Stimulated activated CD4-positive, alpha-beta T cell treated with anti-CD3 and anti-CD28 coated beads, Interleukin-15, amount 100 ng/mL, for 48 hours (primary cell): ENCODE results near the gene APOC1.
"Not testable (repeated sequence)": the region's sequence is repeated elsewhere in the genome, so short reads cannot be mapped to it uniquely, and the experiment has no call there.

ENCODE experiments used
- DNase-seq, 2 donors: peaks; one replicate each; pipeline ENCODE4 v3.0.0-alpha.2; 2020; ENCODE audit warnings: low read depth in 2 of 2

APOC1 gene

DNA sequence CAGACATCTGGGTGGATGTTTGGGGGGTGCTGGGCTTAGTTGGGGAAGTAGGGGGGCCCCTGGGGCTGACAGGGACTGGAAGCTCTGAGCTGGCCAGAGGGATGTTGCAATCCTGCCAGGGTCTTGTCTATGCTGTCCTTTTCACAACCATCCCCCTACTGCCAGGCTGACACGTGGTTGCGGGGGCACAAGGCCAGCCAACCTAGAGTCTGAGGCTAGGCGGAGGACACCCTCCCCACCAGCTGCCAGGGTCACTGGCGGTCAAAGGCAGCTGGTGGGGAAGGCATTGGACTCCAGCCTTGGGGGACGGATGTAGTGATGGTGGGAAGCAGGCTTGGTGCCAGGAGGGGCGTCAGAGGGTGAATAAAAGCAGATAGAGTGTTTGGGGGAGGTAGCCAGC lies 1.6 kb upstream of the APOC1 start:
- no peak for DNase-seq

DNA sequence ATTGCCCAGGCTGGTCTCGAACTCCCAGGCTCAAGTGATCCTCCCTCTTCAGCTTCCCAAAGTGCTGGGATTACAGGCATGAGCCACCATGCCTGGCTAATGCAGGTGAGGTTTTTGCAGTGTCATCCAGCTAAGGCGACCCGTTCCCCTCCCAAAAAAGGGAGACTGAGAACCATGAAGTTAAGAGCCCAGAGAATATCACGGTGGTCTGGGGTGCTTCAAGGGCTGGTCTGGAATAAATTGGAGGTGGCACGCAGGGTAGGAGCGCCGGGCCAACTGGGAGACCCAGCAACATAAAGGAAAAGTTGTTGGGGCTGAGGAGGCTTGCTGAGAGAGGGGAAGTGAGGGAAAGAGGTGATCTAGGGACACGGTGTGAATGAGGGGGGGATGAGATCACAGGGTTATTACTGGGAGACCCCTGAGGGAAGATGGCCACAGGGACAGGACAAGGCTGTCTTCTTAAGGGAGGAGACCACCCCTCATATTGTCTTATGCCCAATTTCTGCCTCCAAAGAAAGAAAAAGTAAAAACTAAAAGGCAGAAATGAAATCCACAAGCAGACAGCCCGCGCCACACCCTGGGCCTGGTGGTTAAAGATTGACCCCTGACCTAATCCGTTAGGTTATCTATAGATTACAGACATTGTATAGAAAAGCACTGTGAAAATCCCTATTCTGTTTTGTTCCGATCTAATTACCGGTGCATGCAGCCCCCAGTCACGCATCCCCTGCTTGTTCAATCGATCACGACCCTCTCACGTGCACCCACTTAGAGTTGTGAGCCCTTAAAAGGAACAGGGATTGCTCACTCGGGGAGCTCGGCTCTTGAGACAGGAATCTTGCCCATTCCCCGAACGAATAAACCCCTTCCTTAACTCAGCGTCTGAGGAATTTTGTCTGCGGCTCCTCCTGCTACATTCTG lies 636 bp upstream of the APOC1 start:
- not testable (repeated sequence) for DNase-seq

- DNase-seq: no peak
Observed at GRCh38 chr19:44924243-44924725, 9.9 kb downstream of the APOC1 start.

DNA sequence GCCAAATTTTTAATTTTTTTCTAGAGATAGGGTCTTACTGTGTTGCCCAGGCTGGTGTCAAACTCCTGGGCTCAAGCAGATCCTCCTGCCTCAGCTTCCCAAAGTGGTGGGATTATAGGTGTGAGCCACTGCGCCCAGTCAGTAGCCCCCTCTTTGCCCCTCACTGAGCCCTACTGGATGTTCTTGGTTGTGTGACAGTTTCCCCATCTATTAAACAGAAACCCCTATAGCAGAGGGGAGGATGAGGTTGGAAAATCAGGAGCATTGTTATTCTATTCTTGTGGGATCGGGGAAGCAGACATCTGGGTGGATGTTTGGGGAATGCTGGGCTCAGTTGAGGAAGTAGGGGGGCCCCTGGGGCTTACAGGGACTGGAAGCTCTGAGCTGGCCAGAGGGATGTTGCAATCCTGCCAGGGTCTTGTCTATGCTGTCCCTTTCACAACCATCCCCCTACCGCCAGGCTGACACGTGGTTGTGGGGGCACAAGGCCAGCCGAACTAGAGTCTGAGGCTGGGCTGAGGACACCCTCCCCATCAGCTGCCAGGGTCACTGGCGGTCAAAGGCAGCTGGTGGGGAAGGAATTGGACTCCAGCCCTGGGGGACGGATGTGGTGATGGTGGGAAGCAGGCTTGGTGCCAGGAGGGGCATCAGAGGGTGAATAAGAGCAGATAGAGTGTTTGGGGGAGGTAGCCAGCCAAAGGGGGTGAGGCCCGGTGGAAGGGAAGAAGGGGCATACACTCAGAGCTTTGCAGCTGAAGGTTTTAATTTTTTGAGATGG lies 10.9 kb downstream of the APOC1 start:
- no peak for DNase-seq

DNA sequence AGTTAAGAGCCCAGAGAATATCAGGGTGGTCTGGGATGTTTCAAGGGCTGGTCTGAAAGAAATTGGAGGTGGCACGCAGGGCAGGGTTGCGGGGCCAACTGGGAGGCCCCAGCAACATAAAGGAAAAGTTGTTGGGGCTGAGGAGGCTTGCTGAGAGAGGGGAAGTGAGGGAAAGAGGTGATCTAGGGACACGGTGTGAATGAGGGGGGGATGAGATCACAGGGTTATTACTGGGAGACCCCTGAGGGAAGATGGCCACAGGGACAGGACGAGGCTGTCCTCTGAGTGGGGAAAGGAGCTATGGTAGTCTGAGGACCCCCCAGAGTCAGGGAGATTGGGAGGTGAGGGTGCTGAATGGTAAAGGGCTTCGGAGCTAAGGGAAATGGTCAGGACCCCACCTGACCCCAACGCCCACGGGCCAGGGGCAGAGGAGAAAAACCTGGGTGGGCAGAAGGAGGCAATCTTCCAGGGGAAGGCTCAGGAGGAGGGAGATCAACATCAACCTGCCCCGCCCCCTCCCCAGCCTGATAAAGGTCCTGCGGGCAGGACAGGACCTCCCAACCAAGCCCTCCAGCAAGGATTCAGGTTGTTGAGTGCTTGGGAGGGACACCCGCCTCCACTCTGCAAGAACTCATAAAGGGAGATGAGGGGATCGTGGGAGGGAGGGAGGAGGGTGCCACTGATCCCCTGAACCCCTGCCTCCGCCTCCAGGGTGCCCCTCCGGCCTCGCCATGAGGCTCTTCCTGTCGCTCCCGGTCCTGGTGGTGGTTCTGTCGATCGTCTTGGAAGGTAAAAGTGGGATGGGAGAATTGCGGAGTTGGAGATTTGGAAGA lies 12.1 kb downstream of the APOC1 start:
- not testable (repeated sequence) for DNase-seq

GRCh38 chr19:44927746-44928145 lies 13.3 kb downstream of the APOC1 start:
- no peak for DNase-seq

GRCh38 chr19:44930088-44930487 lies 15.7 kb downstream of the APOC1 start:
- no peak for DNase-seq

GRCh38 chr19:44931541-44931940 lies 17.1 kb downstream of the APOC1 start:
- DNase-seq: no peak

- no peak for DNase-seq
Observed at GRCh38 chr19:44939668-44940067, 25.3 kb downstream of the APOC1 start.

- DNase-seq: no peak
Observed at GRCh38 chr19:44942067-44942571, 27.7 kb downstream of the APOC1 start, which contains the start of gene APOC4. Gene APOC4, plus strand, starts transcription at chr19:44942237. Its CDS starts 41 bp downstream, at chr19:44942278.

GRCh38 chr19:44943801-44944249 lies 29.4 kb downstream of the APOC1 start:
- no peak for DNase-seq

DNA sequence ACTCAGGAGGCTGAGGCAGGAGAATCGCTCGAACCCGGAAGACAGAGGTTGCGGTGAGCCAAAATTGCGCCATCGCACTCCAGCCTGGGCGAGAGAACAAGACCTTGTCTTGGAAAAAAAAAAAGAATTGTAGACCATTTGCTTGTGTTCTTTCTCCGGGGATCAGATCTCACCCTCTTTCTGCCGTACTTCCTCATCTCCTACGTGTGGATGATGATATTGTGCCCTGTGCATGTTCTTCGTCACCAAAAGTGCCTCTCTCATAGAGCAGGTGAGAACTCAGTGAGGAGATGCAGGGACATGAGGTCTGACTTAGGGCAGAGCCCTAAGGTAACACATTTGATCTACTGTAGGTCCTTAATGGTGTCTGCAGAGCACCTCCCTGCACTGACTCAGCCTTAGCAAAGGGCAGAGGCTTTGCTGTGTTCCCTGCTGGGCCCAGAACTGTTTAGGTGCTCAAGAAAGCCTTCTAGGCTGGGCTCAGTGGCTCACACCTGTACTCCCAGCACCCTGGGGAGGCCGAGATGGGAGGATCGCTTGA lies 32.7 kb downstream of the APOC1 start:
- DNase-seq: no peak

DNA sequence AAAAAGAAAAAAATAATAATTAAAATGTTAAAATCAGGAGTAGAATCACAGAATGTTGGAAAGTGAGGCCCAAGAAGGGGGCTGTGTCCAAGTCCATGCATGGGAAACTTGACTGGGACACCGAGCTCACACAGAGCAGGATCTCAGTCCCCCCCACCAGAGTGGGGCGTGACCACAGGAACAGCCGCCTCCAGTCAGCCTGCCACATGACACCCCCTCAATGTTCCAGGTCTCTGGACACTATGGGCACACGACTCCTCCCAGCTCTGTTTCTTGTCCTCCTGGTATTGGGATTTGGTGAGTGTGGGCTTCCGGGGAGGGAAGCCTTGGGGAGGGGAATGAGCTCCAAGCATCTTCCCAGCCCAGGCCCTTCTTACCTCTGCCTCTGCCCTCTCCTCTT lies 33.8 kb downstream of the APOC1 start:
- no peak for DNase-seq

DNA sequence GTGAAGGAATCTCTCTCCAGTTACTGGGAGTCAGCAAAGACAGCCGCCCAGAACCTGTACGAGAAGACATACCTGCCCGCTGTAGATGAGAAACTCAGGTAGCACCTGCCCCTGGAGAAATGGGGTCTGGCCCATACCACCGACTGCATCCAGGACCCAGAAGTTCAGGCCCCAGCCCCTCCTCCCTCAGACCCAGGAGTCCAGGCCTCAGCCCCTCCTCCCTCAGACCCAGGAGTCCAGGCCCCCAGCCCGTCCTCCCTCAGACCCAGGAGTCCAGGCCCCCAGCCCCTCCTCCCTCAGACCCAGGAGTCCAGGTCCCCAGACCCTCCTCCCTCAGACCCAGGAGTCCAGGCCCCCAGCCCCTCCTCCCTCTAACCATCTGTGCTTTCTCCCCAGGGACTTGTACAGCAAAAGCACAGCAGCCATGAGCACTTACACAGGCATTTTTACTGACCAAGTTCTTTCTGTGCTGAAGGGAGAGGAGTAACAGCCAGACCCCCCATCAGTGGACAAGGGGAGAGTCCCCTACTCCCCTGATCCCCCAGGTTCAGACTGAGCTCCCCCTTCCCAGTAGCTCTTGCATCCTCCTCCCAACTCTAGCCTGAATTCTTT lies 34.5 kb downstream of the APOC1 start:
- no peak for DNase-seq

DNA sequence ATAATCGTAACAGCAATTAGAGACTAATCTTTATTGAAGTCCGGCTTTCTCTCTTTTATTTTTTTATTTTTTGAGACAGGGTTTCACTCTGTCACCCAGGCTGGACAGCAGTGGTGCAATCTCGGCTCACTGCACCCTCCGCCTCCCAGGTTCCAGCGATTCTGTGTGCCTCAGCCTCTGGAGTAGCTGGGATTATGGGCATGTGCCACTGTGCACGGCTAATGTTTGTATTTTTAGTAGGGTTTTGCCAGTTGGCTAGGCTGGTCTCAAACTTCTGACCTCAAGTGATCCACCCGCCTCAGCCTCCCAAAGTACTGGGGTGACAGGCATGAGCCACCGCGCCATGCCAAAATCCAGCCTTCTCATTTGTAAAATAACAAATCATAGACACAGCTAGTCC lies 35.1 kb downstream of the APOC1 start:
- no peak for DNase-seq

- peak; percentile 19 to 46 for DNase-seq
Observed at GRCh38 chr19:44951179-44952159, 37.1 kb downstream of the APOC1 start.

DNA sequence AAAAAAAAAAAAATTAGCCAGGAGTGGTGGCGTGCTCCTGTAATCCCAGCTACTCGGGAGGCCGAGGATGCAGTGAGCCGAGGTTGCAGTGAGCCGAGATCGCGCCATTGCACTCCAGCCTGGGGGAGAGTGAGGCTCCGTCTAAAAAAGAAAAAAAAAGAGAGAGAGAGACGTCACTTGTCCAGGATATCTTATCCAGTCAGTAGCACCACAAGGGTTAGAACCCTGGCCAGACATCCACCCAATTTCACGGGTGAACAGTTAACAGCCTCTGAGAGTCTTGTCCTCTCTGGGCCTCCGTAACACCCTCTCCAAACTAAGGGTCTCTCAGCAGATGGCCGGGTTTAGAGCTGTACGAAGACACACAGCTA lies 39.9 kb downstream of the APOC1 start:
- no peak for DNase-seq

GRCh38 chr19:44954649-44955504 lies 40.5 kb downstream of the APOC1 start, which contains the start of gene CLPTM1:
Gene CLPTM1, plus strand, starts transcription at chr19:44955380. Its CDS starts 16 bp downstream, at chr19:44955396.
- DNase-seq: peak; percentile 95 to 96
